Neutrophil (primary cell): Measurements from ENCODE around the gene MED12L.

ENCODE experiments used
- H3K27ac ChIP-seq: fragments of 200-600 bp; sonication (generic); 2 replicates; pipeline ENCODE4 v1.5.1; 2016; ENCODE audit warnings: mild to moderate bottlenecking, moderate library complexity
- H3K27me3 ChIP-seq: fragments of 200-600 bp; sonication (generic); 2 replicates; pipeline ENCODE4 v1.6.0; 2016; ENCODE audit warnings: mild to moderate bottlenecking
- H3K36me3 ChIP-seq: fragments of 200-600 bp; sonication (generic); 2 replicates; pipeline ENCODE4 v1.5.1; 2017
- H3K4me1 ChIP-seq, 2 experiments: fragments of 200-600 bp in 1 of 2; sonication (generic) in 1 of 2; 1 replicate in 1 of 2; 2 replicates in 1 of 2; pipeline versions ENCODE4 v1.5.1 to v1.6.1; 2013 to 2016; ENCODE audit warnings: low read depth in 1 of 2, low read length in 1 of 2, mild to moderate bottlenecking in 1 of 2, moderate library complexity in 1 of 2; ENCODE audit not compliant: control insufficient read depth in 1 of 2, insufficient read depth in 1 of 2
- H3K4me3 ChIP-seq, 2 experiments: fragments of 200-600 bp in 1 of 2; sonication (generic) in 1 of 2; 1 replicate in 1 of 2; 2 replicates in 1 of 2; pipeline ENCODE4 v1.5.1; 2013 to 2016; ENCODE audit warnings: low read depth in 1 of 2, low read length in 1 of 2, mild to moderate bottlenecking in 1 of 2, moderate library complexity in 1 of 2
- H3K9me3 ChIP-seq: fragments of 200-600 bp; sonication (generic); 2 replicates; pipeline ENCODE4 v1.5.1; 2016
- TF ChIP-seq, protein P1 (sequence below): fragments of 200-600 bp; sonication (generic); IDR thresholded peaks from 2 replicates; pipeline ENCODE4 v1.5.1; 2016; ENCODE audit warnings: antibody characterized with exemption

Gene MED12L

DNA sequence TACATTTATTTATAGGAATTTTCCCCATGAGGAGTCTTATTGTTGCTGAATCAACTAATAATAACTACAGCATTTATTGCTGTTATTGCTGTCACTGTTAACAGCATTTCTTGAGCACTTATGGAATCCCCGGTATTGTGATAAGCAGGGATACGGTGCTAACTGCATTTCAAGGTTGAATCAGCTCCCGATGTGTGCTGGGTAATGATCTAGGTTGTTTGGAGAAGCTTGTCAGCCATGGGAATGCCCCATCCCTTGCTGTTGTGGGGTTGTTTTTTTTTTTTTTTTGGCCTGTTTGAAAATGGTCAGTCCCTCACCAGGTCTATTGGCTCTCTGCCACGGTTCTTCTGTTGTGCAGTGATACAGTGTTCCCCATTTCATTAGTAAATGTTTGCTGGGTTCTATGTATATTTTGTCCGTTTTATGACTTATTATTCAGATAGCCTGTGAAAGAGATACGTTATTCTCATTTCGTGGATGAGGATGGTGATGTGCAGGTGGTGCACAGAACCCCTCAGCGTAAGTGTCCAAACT is 48.5 kb downstream of the MED12L start:
- Histone ChIP-seq H3K36me3 (no peaks in the 10 kb centered on the region), H3K27ac (no peak overlapping the region), H3K27me3 (no peaks in the 10 kb centered on the region), H3K4me1 (peaks cover 6% of the 10 kb centered on the region in 2 experiments), H3K9me3 (no peaks in the 10 kb centered on the region), H3K4me3 (no peak overlapping the region)
- TF ChIP-seq, protein P1, sequence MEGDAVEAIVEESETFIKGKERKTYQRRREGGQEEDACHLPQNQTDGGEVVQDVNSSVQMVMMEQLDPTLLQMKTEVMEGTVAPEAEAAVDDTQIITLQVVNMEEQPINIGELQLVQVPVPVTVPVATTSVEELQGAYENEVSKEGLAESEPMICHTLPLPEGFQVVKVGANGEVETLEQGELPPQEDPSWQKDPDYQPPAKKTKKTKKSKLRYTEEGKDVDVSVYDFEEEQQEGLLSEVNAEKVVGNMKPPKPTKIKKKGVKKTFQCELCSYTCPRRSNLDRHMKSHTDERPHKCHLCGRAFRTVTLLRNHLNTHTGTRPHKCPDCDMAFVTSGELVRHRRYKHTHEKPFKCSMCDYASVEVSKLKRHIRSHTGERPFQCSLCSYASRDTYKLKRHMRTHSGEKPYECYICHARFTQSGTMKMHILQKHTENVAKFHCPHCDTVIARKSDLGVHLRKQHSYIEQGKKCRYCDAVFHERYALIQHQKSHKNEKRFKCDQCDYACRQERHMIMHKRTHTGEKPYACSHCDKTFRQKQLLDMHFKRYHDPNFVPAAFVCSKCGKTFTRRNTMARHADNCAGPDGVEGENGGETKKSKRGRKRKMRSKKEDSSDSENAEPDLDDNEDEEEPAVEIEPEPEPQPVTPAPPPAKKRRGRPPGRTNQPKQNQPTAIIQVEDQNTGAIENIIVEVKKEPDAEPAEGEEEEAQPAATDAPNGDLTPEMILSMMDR: no peak

DNA sequence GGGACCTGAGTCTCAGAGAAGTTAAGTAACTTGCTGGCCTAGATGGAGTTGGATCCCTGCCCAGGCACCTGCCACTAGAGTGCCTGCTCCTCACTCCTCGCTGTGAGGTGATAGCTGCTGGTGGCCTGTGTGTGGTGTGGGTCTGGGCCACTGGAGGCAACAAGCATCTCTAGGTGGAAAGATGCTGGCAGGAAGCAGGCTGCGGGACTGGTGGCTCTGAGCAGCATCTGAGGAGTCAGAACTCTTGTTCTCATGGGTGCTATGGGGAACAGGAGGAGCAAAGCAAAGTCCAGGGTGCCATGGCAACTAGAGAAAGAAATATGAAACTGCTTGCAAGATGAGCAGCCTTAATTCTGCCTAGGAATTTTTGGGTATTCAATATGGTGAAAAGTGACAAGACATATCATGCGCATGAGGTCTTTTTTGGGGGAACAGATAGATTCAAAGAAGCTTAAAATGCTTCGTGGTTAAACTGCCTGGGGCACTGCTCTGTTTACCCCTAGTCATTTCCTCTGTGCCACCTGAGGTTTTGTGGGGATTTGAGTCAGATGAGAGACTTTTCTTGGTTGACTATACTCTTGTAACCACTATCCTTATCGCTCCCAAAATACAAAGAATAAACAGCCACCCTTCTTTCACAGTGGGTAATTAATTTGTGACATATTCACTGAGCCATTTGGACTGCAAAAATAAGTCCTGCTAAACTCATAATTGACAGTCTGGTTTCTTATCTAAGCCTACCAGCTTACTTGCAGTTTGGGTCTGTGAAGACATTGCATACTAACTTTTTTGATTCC is 50.3 kb downstream of the MED12L start:
- Histone ChIP-seq H3K27me3 (no peaks in the 10 kb centered on the region), H3K4me1 (peaks cover 6% of the 10 kb centered on the region in 2 experiments), H3K4me3 (no peak overlapping the region), H3K9me3 (no peaks in the 10 kb centered on the region), H3K27ac (no peak overlapping the region), H3K36me3 (no peaks in the 10 kb centered on the region)
- TF ChIP-seq, protein P1: no peak

DNA sequence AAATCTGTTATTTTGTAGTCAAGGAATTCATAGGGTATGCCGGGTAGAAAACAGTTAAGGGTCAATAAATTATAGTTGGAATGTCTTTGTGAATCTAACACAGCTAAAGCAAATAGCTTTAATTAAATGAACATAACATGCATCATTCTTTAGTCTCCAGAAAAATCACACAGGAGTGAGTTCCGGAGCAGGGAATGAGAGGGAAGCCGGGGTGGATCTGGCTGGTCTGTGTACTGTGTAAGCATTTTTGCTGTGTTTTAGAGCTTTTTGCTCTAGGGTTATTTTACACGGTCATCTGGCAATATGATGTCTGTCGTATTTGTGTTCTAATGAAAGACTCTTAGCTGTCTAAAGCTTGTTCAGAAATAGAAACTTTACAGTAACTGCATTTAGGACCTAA is 57.5 kb downstream of the MED12L start:
- no peak overlapping the region for H3K4me3 ChIP-seq
- H3K27ac ChIP-seq: no peak overlapping the region

DNA sequence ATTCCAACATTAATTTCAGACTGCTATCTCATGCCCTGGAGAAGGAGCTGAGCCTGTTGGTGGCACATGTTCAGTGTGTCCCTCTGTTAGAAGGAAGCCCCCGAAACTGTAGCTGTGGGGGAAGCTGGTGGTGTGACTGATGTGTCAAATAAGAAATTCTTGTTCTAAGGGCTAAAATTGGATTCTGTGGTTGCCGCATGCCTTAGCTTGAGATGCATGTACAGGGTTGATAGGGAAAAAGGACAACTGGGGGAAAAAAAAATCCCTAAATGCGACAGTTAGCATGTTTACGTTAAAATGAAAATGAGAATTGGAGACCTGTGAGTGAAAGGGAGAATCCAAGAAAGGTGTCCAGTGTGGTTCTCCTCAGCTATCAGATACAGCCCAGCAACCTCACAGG is 58.6 kb downstream of the MED12L start:
- TF ChIP-seq, protein P1: no peak
- Histone ChIP-seq H3K4me1 (peaks cover 9 to 12% of the 10 kb centered on the region in 2 experiments), H3K36me3 (no peaks in the 10 kb centered on the region), H3K27ac (no peak overlapping the region), H3K4me3 (no peak overlapping the region), H3K9me3 (no peaks in the 10 kb centered on the region), H3K27me3 (no peaks in the 10 kb centered on the region)

More for the DNA sequence above, 57.5 kb downstream of the MED12L start:
- TF ChIP-seq, protein P1: no peak
- Histone ChIP-seq H3K36me3 (no peaks in the 10 kb centered on the region), H3K9me3 (no peaks in the 10 kb centered on the region), H3K4me1 (peaks cover 9 to 12% of the 10 kb centered on the region in 2 experiments), H3K27me3 (no peaks in the 10 kb centered on the region)

DNA sequence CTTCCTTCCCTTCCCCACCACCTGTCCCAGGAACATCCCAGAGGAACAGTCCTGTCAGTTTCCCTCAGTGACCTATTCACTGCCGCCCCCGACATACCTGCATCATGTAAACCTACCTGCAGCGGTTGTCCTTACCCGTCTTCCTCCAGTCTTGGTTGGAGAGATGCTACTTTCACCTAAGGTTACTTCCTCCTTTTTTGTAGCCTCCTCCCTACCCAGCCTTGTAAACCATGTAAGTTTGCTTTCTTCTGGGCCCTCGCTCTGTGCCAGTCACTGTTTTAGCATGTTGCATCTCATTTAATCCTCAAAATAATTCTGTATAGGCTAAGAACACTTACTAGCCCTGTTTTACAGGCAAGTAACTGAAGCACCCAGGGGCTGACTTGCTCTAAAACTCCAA is 59.3 kb downstream of the MED12L start:
- no peaks in the 10 kb centered on the region for H3K9me3 ChIP-seq
- H3K27me3 ChIP-seq: no peaks in the 10 kb centered on the region
- H3K4me1 ChIP-seq: peaks cover 9 to 12% of the 10 kb centered on the region in 2 experiments
- no peak overlapping the region for H3K27ac ChIP-seq
- TF ChIP-seq, protein P1: no peak
- H3K36me3 ChIP-seq: no peaks in the 10 kb centered on the region
- H3K4me3 ChIP-seq: no peak overlapping the region
